Measurements from ENCODE around the gene SLC25A24.
"Not testable (repeated sequence)": the region's sequence is repeated elsewhere in the genome, so short reads cannot be mapped to it uniquely, and the experiment has no call there.

Gene SLC25A24

GRCh38 chr1:108223226-108223625 lies 23.1 kb upstream of the SLC25A24 start:
- no CpG with 5 or more reads among the region's 7 CpGs for WGBS, 2 donors (ENCODE audit: extremely low coverage in 2 of 2, insufficient read length in 2 of 2, insufficient replicate concordance in 1 of 2)
- not testable (repeated sequence) for H3K4me1 ChIP-seq (ENCODE audit: control insufficient read depth in 2 of 2, insufficient read depth in 1 of 2, low read depth in 1 of 2, low read length in 2 of 2); H3K4ac ChIP-seq (ENCODE audit: low read length); H3K27ac ChIP-seq (replicated peaks; ENCODE audit: low read length); H4K8ac ChIP-seq (ENCODE audit: low read depth, low read length); H3K9me3 ChIP-seq (replicated peaks in 1 of 2; ENCODE audit: control insufficient read depth in 2 of 2, insufficient read depth in 1 of 2, low read depth in 1 of 2, low read length in 2 of 2); H2AK5ac ChIP-seq (ENCODE audit: low read depth, low read length); H2BK12ac ChIP-seq (ENCODE audit: low read length); H4K91ac ChIP-seq (ENCODE audit: low read depth, low read length, poor library complexity); H2BK5ac ChIP-seq (ENCODE audit: low read length); H2AFZ ChIP-seq (ENCODE audit: low read length); DNase-seq (ENCODE audit: low spot score); H3K9ac ChIP-seq (ENCODE audit: low read depth, low read length, poor library complexity); H3K4me3 ChIP-seq (ENCODE audit: low read length in 2 of 2); H3K18ac ChIP-seq (ENCODE audit: low read length); H3K79me1 ChIP-seq (ENCODE audit: low read depth, low read length); H3K23ac ChIP-seq (ENCODE audit: low read depth, low read length, poor library complexity); H2BK15ac ChIP-seq (ENCODE audit: low read length); H3K27me3 ChIP-seq (ENCODE audit: control insufficient read depth in 3 of 3, insufficient read depth in 3 of 3, low read depth in 1 of 3, low read length in 3 of 3); H3K4me2 ChIP-seq (ENCODE audit: insufficient read depth, low read length, poor library complexity, severe bottlenecking); H2BK120ac ChIP-seq (ENCODE audit: low read depth, low read length); H3K36me3 ChIP-seq (replicated peaks in 1 of 2; ENCODE audit: control insufficient read depth in 2 of 2, insufficient read depth in 2 of 2, low read length in 2 of 2); H3K14ac ChIP-seq (ENCODE audit: low read length)

GRCh38 chr1:108217515-108218174 lies 17.5 kb upstream of the SLC25A24 start:
- not testable (repeated sequence) for H3K4me3 ChIP-seq (ENCODE audit: low read length in 2 of 2); H3K36me3 ChIP-seq (replicated peaks in 1 of 2; ENCODE audit: control insufficient read depth in 2 of 2, insufficient read depth in 2 of 2, low read length in 2 of 2); H3K27me3 ChIP-seq (ENCODE audit: control insufficient read depth in 3 of 3, insufficient read depth in 3 of 3, low read depth in 1 of 3, low read length in 3 of 3); H3K9ac ChIP-seq (ENCODE audit: low read depth, low read length, poor library complexity); H3K4me1 ChIP-seq (ENCODE audit: control insufficient read depth in 2 of 2, insufficient read depth in 1 of 2, low read depth in 1 of 2, low read length in 2 of 2); H3K79me1 ChIP-seq (ENCODE audit: low read depth, low read length); H2BK15ac ChIP-seq (ENCODE audit: low read length); H2BK5ac ChIP-seq (ENCODE audit: low read length); H3K23ac ChIP-seq (ENCODE audit: low read depth, low read length, poor library complexity); H3K27ac ChIP-seq (replicated peaks; ENCODE audit: low read length); H4K8ac ChIP-seq (ENCODE audit: low read depth, low read length); H3K9me3 ChIP-seq (replicated peaks in 1 of 2; ENCODE audit: control insufficient read depth in 2 of 2, insufficient read depth in 1 of 2, low read depth in 1 of 2, low read length in 2 of 2); H2BK12ac ChIP-seq (ENCODE audit: low read length); H3K4me2 ChIP-seq (ENCODE audit: insufficient read depth, low read length, poor library complexity, severe bottlenecking); H4K91ac ChIP-seq (ENCODE audit: low read depth, low read length, poor library complexity); H2AK5ac ChIP-seq (ENCODE audit: low read depth, low read length); DNase-seq (ENCODE audit: low spot score); H2AFZ ChIP-seq (ENCODE audit: low read length); H2BK120ac ChIP-seq (ENCODE audit: low read depth, low read length); H3K18ac ChIP-seq (ENCODE audit: low read length); H3K4ac ChIP-seq (ENCODE audit: low read length); H3K14ac ChIP-seq (ENCODE audit: low read length)
- WGBS, 2 donors (ENCODE audit: extremely low coverage in 2 of 2, insufficient read length in 2 of 2, insufficient replicate concordance in 1 of 2) = no CpG with 5 or more reads among the region's 14 CpGs

- H3K4me1 ChIP-seq (ENCODE audit: control insufficient read depth in 2 of 2, insufficient read depth in 1 of 2, low read depth in 1 of 2, low read length in 2 of 2); H3K9me3 ChIP-seq (replicated peaks in 1 of 2; ENCODE audit: control insufficient read depth in 2 of 2, insufficient read depth in 1 of 2, low read depth in 1 of 2, low read length in 2 of 2); H2AFZ ChIP-seq (ENCODE audit: low read length); H3K9ac ChIP-seq (ENCODE audit: low read depth, low read length, poor library complexity); H3K4me3 ChIP-seq (ENCODE audit: low read length in 2 of 2); H3K27ac ChIP-seq (replicated peaks; ENCODE audit: low read length); H3K4me2 ChIP-seq (ENCODE audit: insufficient read depth, low read length, poor library complexity, severe bottlenecking); H2BK12ac ChIP-seq (ENCODE audit: low read length); H3K23ac ChIP-seq (ENCODE audit: low read depth, low read length, poor library complexity); H2BK15ac ChIP-seq (ENCODE audit: low read length); H2BK5ac ChIP-seq (ENCODE audit: low read length); H2AK5ac ChIP-seq (ENCODE audit: low read depth, low read length); H3K18ac ChIP-seq (ENCODE audit: low read length); H2BK120ac ChIP-seq (ENCODE audit: low read depth, low read length); H4K8ac ChIP-seq (ENCODE audit: low read depth, low read length); H3K4ac ChIP-seq (ENCODE audit: low read length); DNase-seq (ENCODE audit: low spot score); H3K79me1 ChIP-seq (ENCODE audit: low read depth, low read length); H3K27me3 ChIP-seq (ENCODE audit: control insufficient read depth in 3 of 3, insufficient read depth in 3 of 3, low read depth in 1 of 3, low read length in 3 of 3); H4K91ac ChIP-seq (ENCODE audit: low read depth, low read length, poor library complexity); H3K14ac ChIP-seq (ENCODE audit: low read length); H3K36me3 ChIP-seq (replicated peaks in 1 of 2; ENCODE audit: control insufficient read depth in 2 of 2, insufficient read depth in 2 of 2, low read length in 2 of 2): not testable (repeated sequence)
- no CpG with 5 or more reads among the region's 2 CpGs for whole genome bisulfite sequencing, 2 donors (ENCODE audit: extremely low coverage in 2 of 2, insufficient read length in 2 of 2, insufficient replicate concordance in 1 of 2)
These were observed 16.9 kb upstream of the SLC25A24 start for GRCh38 chr1:108217007-108217406.

GRCh38 chr1:108216028-108216890 lies 16.1 kb upstream of the SLC25A24 start:
- not testable (repeated sequence) for H2AFZ ChIP-seq (ENCODE audit: low read length); H3K4me2 ChIP-seq (ENCODE audit: insufficient read depth, low read length, poor library complexity, severe bottlenecking); H2BK12ac ChIP-seq (ENCODE audit: low read length); H2BK5ac ChIP-seq (ENCODE audit: low read length); H2AK5ac ChIP-seq (ENCODE audit: low read depth, low read length); H3K14ac ChIP-seq (ENCODE audit: low read length); H2BK120ac ChIP-seq (ENCODE audit: low read depth, low read length); DNase-seq (ENCODE audit: low spot score); H4K91ac ChIP-seq (ENCODE audit: low read depth, low read length, poor library complexity); H3K36me3 ChIP-seq (replicated peaks in 1 of 2; ENCODE audit: control insufficient read depth in 2 of 2, insufficient read depth in 2 of 2, low read length in 2 of 2); H3K18ac ChIP-seq (ENCODE audit: low read length); H4K8ac ChIP-seq (ENCODE audit: low read depth, low read length); H3K4me1 ChIP-seq (ENCODE audit: control insufficient read depth in 2 of 2, insufficient read depth in 1 of 2, low read depth in 1 of 2, low read length in 2 of 2); H3K9ac ChIP-seq (ENCODE audit: low read depth, low read length, poor library complexity); H3K9me3 ChIP-seq (replicated peaks in 1 of 2; ENCODE audit: control insufficient read depth in 2 of 2, insufficient read depth in 1 of 2, low read depth in 1 of 2, low read length in 2 of 2); H3K4ac ChIP-seq (ENCODE audit: low read length); H3K27ac ChIP-seq (replicated peaks; ENCODE audit: low read length); H3K79me1 ChIP-seq (ENCODE audit: low read depth, low read length); H3K23ac ChIP-seq (ENCODE audit: low read depth, low read length, poor library complexity); H2BK15ac ChIP-seq (ENCODE audit: low read length); H3K4me3 ChIP-seq (ENCODE audit: low read length in 2 of 2)
- WGBS, 2 donors (ENCODE audit: extremely low coverage in 2 of 2, insufficient read length in 2 of 2, insufficient replicate concordance in 1 of 2) = no CpG with 5 or more reads among the region's 6 CpGs
- H3K27me3 ChIP-seq (ENCODE audit: control insufficient read depth in 3 of 3, insufficient read depth in 3 of 3, low read depth in 1 of 3, low read length in 3 of 3) = peaks cover 0 to 14% (median 0%) of the 10 kb centered on the region in 3 experiments
